K562 (cell line): Measurements from ENCODE around the gene ZFAND3. TPM values are rescaled to one million over a fixed set of nuclear protein-coding genes. Genes with fewer than 3 reads are reported as not detected.

Experiments used
- ATAC-seq: fragments of 200-7000 bp; cut with Tn5 transposase; 3 replicates; pipeline ENCODE4 v1.9.1; 2020; ENCODE audit warnings: moderate library complexity
- BruUV-seq: library from RNA; stranded (reverse); fragments of 400-500 nt; replicated peaks from 2 replicates; lab custom pipeline; 2021; lab: Mats Ljungman, UMichigan
- CTCF ChIA-PET: fragments of 300-600 bp; formaldehyde crosslinking; extraction: SDS; loops from one replicate; lab custom pipeline; 2021; ENCODE audit warnings: low intra/inter-chr PET ratio; lab: Yijun Ruan, JAX
- POLR2A ChIA-PET: fragments of 300-600, 350-650 bp; sonication (Branson Sonifier 250); formaldehyde crosslinking; extraction: SDS; loops from one replicate; lab custom pipeline; 2021; ENCODE audit warnings: antibody characterized with exemption, inconsistent platforms; lab: Yijun Ruan, JAX
- DNase-seq, 4 experiments: peaks; one replicate each; pipeline versions ENCODE4 v3.0.0 to v3.0.0-alpha.2; 2011 to 2018; ENCODE audit warnings: low spot score in 3 of 4, mixed read lengths in 3 of 4; ENCODE audit errors: extremely low read depth in 1 of 4
- FAIRE-seq: peaks from 2 replicates; lab custom pipeline; 2011; peaks lifted over from hg19 to GRCh38; lab: Jason Lieb, UNC
- H2AFZ ChIP-seq: 2 replicates; pipeline ENCODE4 v1.6.0; 2011; ENCODE audit warnings: low read depth, low read length, control low read depth, inconsistent platforms
- H3K27ac ChIP-seq: fragments of 200-600 bp; 3 replicates; pipeline ENCODE4 v1.8.0; 2011; ENCODE audit warnings: low read depth, mild to moderate bottlenecking, control low read depth, inconsistent platforms, low read length, moderate library complexity, mixed read lengths; ENCODE audit errors: extremely low read depth
- H3K27me3 ChIP-seq, 2 experiments: fragments of 300-600 bp in 1 of 2; 2 replicates in 1 of 2; 3 replicates in 1 of 2; pipeline versions ENCODE4 v1.6.0 to v1.8.0; 2011; ENCODE audit warnings: inconsistent platforms in 2 of 2, low read length in 2 of 2, mild to moderate bottlenecking in 1 of 2, mixed read lengths in 1 of 2, moderate library complexity in 1 of 2; ENCODE audit not compliant: control insufficient read depth in 2 of 2, insufficient read depth in 2 of 2
- H3K36me3 ChIP-seq: fragments of 300-600 bp; 3 replicates; pipeline ENCODE4 v1.8.0; 2011; ENCODE audit warnings: mild to moderate bottlenecking, low read length, inconsistent platforms; ENCODE audit not compliant: control insufficient read depth, insufficient read depth
- H3K4me1 ChIP-seq, 2 experiments: fragments of 200-600 bp in 1 of 2; replicated peaks in 1 of 2; 2 replicates in 1 of 2; 3 replicates in 1 of 2; pipeline versions ENCODE4 v1.5.1 to v1.8.0; 2011; ENCODE audit warnings: inconsistent platforms in 2 of 2, low read length in 2 of 2, mild to moderate bottlenecking in 1 of 2, mixed read lengths in 1 of 2, moderate library complexity in 1 of 2; ENCODE audit not compliant: control insufficient read depth in 2 of 2, insufficient read depth in 2 of 2
- H3K4me2 ChIP-seq: 2 replicates; pipeline ENCODE4 v1.6.1; 2011; ENCODE audit warnings: low read length, control low read depth, inconsistent platforms, mixed read lengths; ENCODE audit not compliant: insufficient read depth
- H3K4me3 ChIP-seq: fragments of 200-600 bp; sonication (generic), shearing (Covaris generic); 2 replicates; pipeline ENCODE4 v1.5.1; 2016; ENCODE audit warnings: control low read depth, inconsistent platforms
- H3K79me2 ChIP-seq: fragments of 200-600 bp; 3 replicates; pipeline ENCODE4 v1.8.0; 2011; ENCODE audit warnings: low read length, inconsistent platforms; ENCODE audit not compliant: control insufficient read depth, insufficient read depth
- H3K9ac ChIP-seq, 2 experiments: 2 replicates each; pipeline versions ENCODE4 v1.6.0 to v1.6.1; 2011; ENCODE audit warnings: low read depth in 2 of 2, low read length in 2 of 2, control low read depth in 1 of 2, inconsistent platforms in 1 of 2, mild to moderate bottlenecking in 1 of 2, mixed read lengths in 1 of 2; ENCODE audit not compliant: insufficient read depth in 1 of 2
- H3K9me1 ChIP-seq: one replicate; pipeline ENCODE4 v1.6.0; 2011; ENCODE audit warnings: inconsistent platforms, mild to moderate bottlenecking, low read length, moderate library complexity; ENCODE audit not compliant: control insufficient read depth, insufficient read depth
- H3K9me3 ChIP-seq: replicated peaks from 2 replicates; pipeline ENCODE4 v1.5.1; 2011; ENCODE audit warnings: low read depth, low read length, inconsistent platforms; ENCODE audit not compliant: control insufficient read depth, insufficient read depth
- H4K20me1 ChIP-seq: replicated peaks from 2 replicates; pipeline ENCODE4 v1.6.1; 2011; ENCODE audit warnings: low read length, inconsistent platforms, mixed read lengths; ENCODE audit not compliant: control insufficient read depth, insufficient read depth
- ATF1 ChIP-seq, 2 experiments: fragments of 450-650 bp in 1 of 2; IDR thresholded peaks; 2 replicates each; pipeline ENCODE4 v1.6.1; 2016; ENCODE audit warnings: missing compliant biosample characterization in 1 of 2, missing genetic modification characterization in 1 of 2
- CGGBP1 ChIP-seq: fragments of 250-450 bp; sonication (Bioruptor Pico); IDR thresholded peaks from 2 replicates; pipeline ENCODE4 v1.9.0; 2021; ENCODE audit warnings: mild to moderate bottlenecking
- KLF16 ChIP-seq: IDR thresholded peaks from 2 replicates; pipeline ENCODE4 v1.6.1; 2016; ENCODE audit warnings: antibody characterized with exemption
- PHF20 ChIP-seq: fragments of 450-650 bp; IDR thresholded peaks from 2 replicates; pipeline ENCODE4 v1.6.1; 2018; ENCODE audit not compliant: partially characterized antibody
- POLR3G ChIP-seq: IDR thresholded peaks from 2 replicates; pipeline ENCODE4 v1.6.1; 2011; ENCODE audit not compliant: insufficient read length, insufficient replicate concordance; ENCODE audit errors: extremely low read depth
- PTBP1 ChIP-seq: fragments of 200-400 bp; formaldehyde crosslinking; IDR thresholded peaks from 2 replicates; pipeline ENCODE4 v1.6.1; 2017; ENCODE audit warnings: low read depth, low read length
- SMC3 ChIP-seq: conservative IDR thresholded peaks from 2 replicates; pipeline ENCODE4 v1.6.1; 2011; ENCODE audit warnings: low read depth, low read length, improper control_type of control experiment; ENCODE audit not compliant: insufficient read depth
- SP2 ChIP-seq: IDR thresholded peaks from 2 replicates; pipeline ENCODE4 v1.6.1; 2011; ENCODE audit warnings: mild to moderate bottlenecking, low read depth, low read length, moderate library complexity; ENCODE audit not compliant: poor library complexity, severe bottlenecking; ENCODE audit errors: extremely low read depth
- THAP12 ChIP-seq: fragments of 250-450 bp; sonication (Bioruptor Pico); IDR thresholded peaks from 2 replicates; pipeline ENCODE4 v1.9.0; 2021; ENCODE audit warnings: mild to moderate bottlenecking, inconsistent platforms
- ZFPM2 ChIP-seq: fragments of 250-450 bp; sonication (Bioruptor Pico); IDR thresholded peaks from 2 replicates; pipeline ENCODE4 v1.5.1; 2022; ENCODE audit warnings: mild to moderate bottlenecking
- ZNF436 ChIP-seq: fragments of 250-450, 450-650 bp; sonication (Bioruptor Pico); formaldehyde crosslinking; IDR thresholded peaks from 2 replicates; pipeline ENCODE4 v1.7.0; 2020; ENCODE audit warnings: mild to moderate bottlenecking
- WGBS: fragments of 100-300 bp; shearing (Covaris generic); methylation state at CpG from one replicate; pipeline ENCODE4 v1.1.6; 2016; ENCODE audit warnings: low coverage, mixed read lengths; ENCODE audit not compliant: insufficient coverage; ENCODE audit errors: missing lambda C conversion rate; 5-methylcytosine and 5-hydroxymethylcytosine counted together
- in situ Hi-C: fragments of 300-500 bp; cut with MboI; formaldehyde crosslinking; loops from 4 replicates; pipeline ENCODE4 v1.15.0; 2018; ENCODE audit warnings: inconsistent platforms, mixed read lengths
- intact Hi-C: fragments of 100-400 bp; cut with micrococcal nuclease; formaldehyde crosslinking; loops from 2 replicates; pipeline ENCODE4 v1.14.2; 2022
- polyA plus RNA-seq, 8 experiments: library from polyadenylated mRNA; depleted of rRNA in 4 of 8; stranded (reverse) in 5 of 8; unstranded in 3 of 8; fragments of >200 nt; fragmentation: Nextera tagmentation in 2 of 8; fragmentation: Illumina TruSeq in 1 of 8; extraction: Ambion mirVana in 2 of 8; extraction: Trizol in 1 of 8; gene quantifications; 2 replicates each; pipeline versions ENCODE4 v1.2.1 to v1.2.3, GENCODE V29; 2011 to 2014; ENCODE audit warnings: inconsistent platforms in 1 of 8, missing spikeins in 1 of 8
- total RNA-seq, 7 experiments: library from RNA; depleted of rRNA in 6 of 7; stranded (reverse); fragments of >200 nt in 6 of 7; fragmentation: Illumina TruSeq in 2 of 7; extraction: Trizol in 2 of 7; gene quantifications; 2 replicates each; pipeline versions ENCODE4 v1.2.1 to v1.2.3, GENCODE V29; 2011 to 2021; ENCODE audit warnings: low replicate concordance in 1 of 7
- TF ChIP-seq, protein P1 (sequence below): sonication (generic); formaldehyde crosslinking; IDR thresholded peaks from 2 replicates; pipeline ENCODE4 v1.8.1; 2023; ENCODE audit warnings: mild to moderate bottlenecking, missing genetic modification reagents

Gene ZFAND3
- total and polyA plus RNA-seq, 9 of the 15 experiments (the other 6 are each of a cell fraction or from before 2014, with no cell fraction given), result 0.81 to 26.6 (median 11.8) TPM

DNA sequence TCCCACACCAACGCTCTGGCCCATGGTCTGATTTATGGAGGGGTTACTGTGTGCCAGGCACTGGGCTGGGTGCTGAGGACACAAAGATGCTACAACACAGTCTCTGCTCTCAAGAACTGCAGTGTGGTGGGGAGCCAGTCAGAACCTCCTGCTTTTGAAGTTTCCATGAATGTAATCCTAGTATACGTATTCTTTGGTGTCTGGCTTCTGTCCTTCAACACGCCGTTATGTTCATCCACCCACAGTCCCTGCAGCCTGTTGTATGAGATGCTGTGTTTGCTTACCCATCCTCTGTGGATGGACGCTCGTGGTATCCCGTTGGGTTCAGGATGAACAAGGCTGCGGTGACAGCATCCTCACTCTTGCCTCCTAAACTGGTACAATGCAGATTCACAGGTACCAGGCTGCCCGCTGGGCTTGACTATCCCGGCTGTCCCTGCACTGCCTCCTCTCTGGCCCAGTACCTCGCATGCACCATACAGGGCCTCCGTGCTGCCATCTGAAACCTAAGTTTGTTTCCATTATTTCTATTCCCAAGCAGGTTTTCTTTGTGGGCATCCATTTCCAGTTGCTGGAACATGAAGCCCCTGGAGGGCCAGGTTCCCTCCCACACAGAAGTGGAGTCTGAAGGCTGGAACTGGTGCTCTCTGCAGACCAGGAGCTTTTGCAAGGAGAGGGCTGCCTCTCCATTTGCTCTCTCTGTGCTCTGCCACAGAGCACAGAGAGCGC lies 364.5 kb downstream of the ZFAND3 start:
- BruUV-seq, result no TSS peak
- Histone ChIP-seq H2AFZ (no peak overlapping the region), H3K36me3 (no peaks in the 10 kb centered on the region), H3K27ac (no peak overlapping the region), H3K4me2 (no peak overlapping the region), H3K9me3 (no peaks in the 10 kb centered on the region), H3K4me3 (no peak overlapping the region), H3K9me1 (no peaks in the 10 kb centered on the region), H4K20me1 (peaks cover 16% of the 10 kb centered on the region; the same call in 1 of the 2 replicates), H3K79me2 (no peaks in the 10 kb centered on the region), H3K4me1 (no peaks in the 10 kb centered on the region), H3K9ac (0 out of 4 replicates have a peak overlapping the region, but pooled peaks of 1 of the 2 experiments have one; percentile 24), H3K27me3 (peaks cover 48 to 73% of the 10 kb centered on the region in 2 experiments)
- DNase-seq (no peak), ATAC-seq (no peak), FAIRE-seq (no peak)
- intact Hi-C loops, result no loop called here
- POLR2A ChIA-PET, result no interaction called here
- 0% methylated on average over 13 of the region's 13 CpGs for WGBS
- in situ Hi-C loops, result no loop called here
- CTCF ChIA-PET, result no interaction called here
- TF ChIP-seq ZNF436 (CRISPR knock-in tag), result no peak
- no peak for TF ChIP-seq POLR3G
- no peak for TF ChIP-seq ZFPM2 (CRISPR knock-in tag)
- no peak for TF ChIP-seq KLF16
- no peak for TF ChIP-seq PTBP1
- no peak for TF ChIP-seq CGGBP1 (CRISPR knock-in tag)
- TF ChIP-seq ATF1 (CRISPR knock-in tag; IDR thresholded peaks at IDR 0.05), result no peak
- TF ChIP-seq ATF1 (tag; IDR thresholded peaks at IDR 0.05), result no peak
- TF ChIP-seq SP2, result no peak
- no peak for TF ChIP-seq SMC3
- no peak for TF ChIP-seq PHF20
- TF ChIP-seq, protein P1, sequence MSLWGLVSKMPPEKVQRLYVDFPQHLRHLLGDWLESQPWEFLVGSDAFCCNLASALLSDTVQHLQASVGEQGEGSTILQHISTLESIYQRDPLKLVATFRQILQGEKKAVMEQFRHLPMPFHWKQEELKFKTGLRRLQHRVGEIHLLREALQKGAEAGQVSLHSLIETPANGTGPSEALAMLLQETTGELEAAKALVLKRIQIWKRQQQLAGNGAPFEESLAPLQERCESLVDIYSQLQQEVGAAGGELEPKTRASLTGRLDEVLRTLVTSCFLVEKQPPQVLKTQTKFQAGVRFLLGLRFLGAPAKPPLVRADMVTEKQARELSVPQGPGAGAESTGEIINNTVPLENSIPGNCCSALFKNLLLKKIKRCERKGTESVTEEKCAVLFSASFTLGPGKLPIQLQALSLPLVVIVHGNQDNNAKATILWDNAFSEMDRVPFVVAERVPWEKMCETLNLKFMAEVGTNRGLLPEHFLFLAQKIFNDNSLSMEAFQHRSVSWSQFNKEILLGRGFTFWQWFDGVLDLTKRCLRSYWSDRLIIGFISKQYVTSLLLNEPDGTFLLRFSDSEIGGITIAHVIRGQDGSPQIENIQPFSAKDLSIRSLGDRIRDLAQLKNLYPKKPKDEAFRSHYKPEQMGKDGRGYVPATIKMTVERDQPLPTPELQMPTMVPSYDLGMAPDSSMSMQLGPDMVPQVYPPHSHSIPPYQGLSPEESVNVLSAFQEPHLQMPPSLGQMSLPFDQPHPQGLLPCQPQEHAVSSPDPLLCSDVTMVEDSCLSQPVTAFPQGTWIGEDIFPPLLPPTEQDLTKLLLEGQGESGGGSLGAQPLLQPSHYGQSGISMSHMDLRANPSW (CRISPR knock-in tag), result no peak
- no peak for TF ChIP-seq THAP12 (CRISPR knock-in tag)
